Spleen (tissue), 7 donors: ENCODE measurements around the gene TNFAIP1.

Source experiments
- POLR2AphosphoS5 ChIP-seq, 3 donors: sonication (generic); formaldehyde crosslinking; IDR thresholded peaks; one replicate each; pipeline ENCODE4 v1.5.1; 2017; ENCODE audit warnings: antibody characterized with exemption in 3 of 3
- TF ChIP-seq, protein P1 (sequence below), 11 experiments: fragments of 200-600 bp in 7 of 11; fragments of 450-650 bp in 4 of 11; sonication (generic) in 4 of 11; IDR thresholded peaks in 8 of 11; conservative IDR thresholded peaks in 3 of 11; 1 replicate in 7 of 11; 2 replicates in 4 of 11; pipeline versions ENCODE4 v1.4.0 to v1.8.0; 2016 to 2021; ENCODE audit warnings: antibody characterized with exemption in 11 of 11, inconsistent platforms in 4 of 11, mild to moderate bottlenecking in 1 of 11
- donor health status: DM: no; HTN: no; CAD: no; lungs with moderate emphysema.
- donor health status: DM: no; HTN: no; CAD: no.
- donor health status: DM: no; HTN: no; CAD: no.

DNA sequence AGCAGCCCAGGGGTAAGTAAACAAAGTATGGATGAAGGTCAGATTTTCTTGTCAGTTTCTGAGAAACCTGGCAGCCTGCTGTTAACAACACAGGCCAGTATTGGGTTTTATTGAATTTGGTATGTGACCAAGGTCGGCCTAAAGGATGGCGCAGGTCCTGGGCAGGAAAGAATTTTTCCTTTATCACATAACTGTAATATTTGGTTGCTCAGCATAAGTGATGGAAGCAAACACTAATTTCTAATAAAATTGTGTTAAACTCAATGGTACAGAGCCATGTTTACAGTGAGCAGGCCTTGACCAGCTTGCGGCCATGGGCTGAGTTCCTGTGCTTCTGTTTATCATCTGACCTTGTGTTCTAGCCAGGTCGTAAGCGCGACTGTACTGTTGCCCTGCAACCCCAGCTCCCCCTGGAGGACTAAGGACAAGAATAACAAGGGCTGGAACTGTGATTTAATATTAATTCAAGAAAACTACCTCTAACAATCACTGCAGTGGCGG is 11.2 kb downstream of the TNFAIP1 start:
- TF ChIP-seq, protein P1, sequence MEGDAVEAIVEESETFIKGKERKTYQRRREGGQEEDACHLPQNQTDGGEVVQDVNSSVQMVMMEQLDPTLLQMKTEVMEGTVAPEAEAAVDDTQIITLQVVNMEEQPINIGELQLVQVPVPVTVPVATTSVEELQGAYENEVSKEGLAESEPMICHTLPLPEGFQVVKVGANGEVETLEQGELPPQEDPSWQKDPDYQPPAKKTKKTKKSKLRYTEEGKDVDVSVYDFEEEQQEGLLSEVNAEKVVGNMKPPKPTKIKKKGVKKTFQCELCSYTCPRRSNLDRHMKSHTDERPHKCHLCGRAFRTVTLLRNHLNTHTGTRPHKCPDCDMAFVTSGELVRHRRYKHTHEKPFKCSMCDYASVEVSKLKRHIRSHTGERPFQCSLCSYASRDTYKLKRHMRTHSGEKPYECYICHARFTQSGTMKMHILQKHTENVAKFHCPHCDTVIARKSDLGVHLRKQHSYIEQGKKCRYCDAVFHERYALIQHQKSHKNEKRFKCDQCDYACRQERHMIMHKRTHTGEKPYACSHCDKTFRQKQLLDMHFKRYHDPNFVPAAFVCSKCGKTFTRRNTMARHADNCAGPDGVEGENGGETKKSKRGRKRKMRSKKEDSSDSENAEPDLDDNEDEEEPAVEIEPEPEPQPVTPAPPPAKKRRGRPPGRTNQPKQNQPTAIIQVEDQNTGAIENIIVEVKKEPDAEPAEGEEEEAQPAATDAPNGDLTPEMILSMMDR (IDR thresholded peaks at IDR 0.05 in 8 of 11, conservative IDR thresholded peaks at IDR 0.05 in 3 of 11): peak in 7 of 11 experiments; percentile 12 to 60 (median 37)
- TF ChIP-seq POLR2AphosphoS5 (IDR thresholded peaks at IDR 0.05): peak in 1 of 3 donors; percentile 64
